Measurements from ENCODE around the gene WNT11.

WNT11 gene

GRCh38 chr11:76156971-76157427 lies 49.3 kb downstream of the WNT11 start:
- no peak for DNase-seq (ENCODE audit: low read depth, low spot score)

GRCh38 chr11:76155500-76156227 lies 50.6 kb downstream of the WNT11 start:
- DNase-seq (ENCODE audit: low read depth, low spot score) = no peak

GRCh38 chr11:76153571-76153923 lies 52.8 kb downstream of the WNT11 start:
- DNase-seq (ENCODE audit: low read depth, low spot score) = no peak

GRCh38 chr11:76152741-76153570 lies 53.3 kb downstream of the WNT11 start:
- DNase-seq (ENCODE audit: low read depth, low spot score) = no peak

- DNase-seq (ENCODE audit: low read depth, low spot score) = peak; percentile 42
Measured at GRCh38 chr11:76152086-76152681, 54.1 kb downstream of the WNT11 start.

- DNase-seq (ENCODE audit: low read depth, low spot score) = no peak
Measured at GRCh38 chr11:76151556-76152085, 54.7 kb downstream of the WNT11 start.

- no peak for DNase-seq (ENCODE audit: low read depth, low spot score)
Measured at GRCh38 chr11:76150141-76150540, 56.2 kb downstream of the WNT11 start.

- DNase-seq (ENCODE audit: low read depth, low spot score) = no peak
Measured at GRCh38 chr11:76149713-76150112, 56.6 kb downstream of the WNT11 start.

GRCh38 chr11:76148941-76149613 lies 57.2 kb downstream of the WNT11 start:
- DNase-seq (ENCODE audit: low read depth, low spot score) = no peak

GRCh38 chr11:76148231-76148630 lies 58.1 kb downstream of the WNT11 start:
- DNase-seq (ENCODE audit: low read depth, low spot score) = no peak

GRCh38 chr11:76147106-76147740 lies 59.1 kb downstream of the WNT11 start:
- DNase-seq (ENCODE audit: low read depth, low spot score) = no peak

- DNase-seq (ENCODE audit: low read depth, low spot score) = no peak
Measured at GRCh38 chr11:76143274-76143673, 63.0 kb downstream of the WNT11 start.

GRCh38 chr11:76141901-76142588 lies 64.3 kb downstream of the WNT11 start:
- no peak for DNase-seq (ENCODE audit: low read depth, low spot score)

GRCh38 chr11:76140912-76141574 lies 65.3 kb downstream of the WNT11 start:
- no peak for DNase-seq (ENCODE audit: low read depth, low spot score)

- DNase-seq (ENCODE audit: low read depth, low spot score) = no peak
Measured at GRCh38 chr11:76139314-76139713, 67.0 kb downstream of the WNT11 start.

Data from iPS DF 19.7 (cell line).